A549 (cell line): ENCODE results near the gene ANTKMT. TPM values are rescaled to one million over a fixed set of nuclear protein-coding genes. Genes with fewer than 3 reads are reported as not detected.

Experiments
- ATAC-seq, 2 experiments: fragments of 200-7000 bp in 1 of 2; fragments of >200 bp in 1 of 2; cut with Nextera tagmentation in 1 of 2; cut with Tn5 transposase in 1 of 2; 3 replicates each; pipeline versions ENCODE4 v1.8.0 to v1.9.1; 2018 to 2020; ENCODE audit warnings: mild to moderate bottlenecking in 1 of 2, moderate library complexity in 1 of 2
- CTCF ChIA-PET: fragments of 300-600 bp; sonication (Branson Sonifier 250); formaldehyde crosslinking; extraction: SDS; loops from one replicate; lab custom pipeline; 2021; ENCODE audit warnings: antibody characterized with exemption, inconsistent platforms; lab: Yijun Ruan, JAX
- POLR2A ChIA-PET: fragments of 350-600 bp; formaldehyde crosslinking; extraction: SDS; loops from one replicate; lab custom pipeline; 2021; ENCODE audit warnings: antibody characterized with exemption, inconsistent platforms; lab: Yijun Ruan, JAX
- DNase-seq, 2 experiments: peaks; one replicate each; pipeline versions ENCODE4 v3.0.0 to v3.0.0-alpha.2; 2011 to 2016; ENCODE audit warnings: low read depth in 1 of 2, low spot score in 1 of 2
- FAIRE-seq: peaks from 2 replicates; lab custom pipeline; 2011; peaks lifted over from hg19 to GRCh38; lab: Jason Lieb, UNC
- H3K27ac ChIP-seq, 2 experiments: fragments of >200 bp; sonication (Bioruptor Twin); formaldehyde crosslinking; 3 replicates each; pipeline ENCODE4 v1.5.1; 2016 to 2017
- H3K4me1 ChIP-seq: fragments of >200 bp; sonication (Bioruptor Twin); formaldehyde crosslinking; 3 replicates; pipeline ENCODE4 v1.6.1; 2016
- H3K4me2 ChIP-seq: fragments of >200 bp; sonication (Bioruptor Twin); formaldehyde crosslinking; 3 replicates; pipeline ENCODE4 v1.6.1; 2016
- H3K4me3 ChIP-seq: fragments of >200 bp; sonication (Bioruptor Twin); formaldehyde crosslinking; 3 replicates; pipeline ENCODE4 v1.5.1; 2016
- H3K9me3 ChIP-seq: fragments of >200 bp; sonication (Bioruptor Twin); formaldehyde crosslinking; 3 replicates; pipeline ENCODE4 v1.6.1; 2016
- ATOH8 ChIP-seq: fragments of 250-450 bp; sonication (Bioruptor Pico); IDR thresholded peaks from 2 replicates; pipeline ENCODE4 v1.5.0; 2020; ENCODE audit warnings: low read depth, mild to moderate bottlenecking, moderate library complexity
- BHLHE40 ChIP-seq: IDR thresholded peaks from 2 replicates; pipeline ENCODE4 v1.6.1; 2012; ENCODE audit warnings: low read depth, low read length, inconsistent platforms
- CBX2 ChIP-seq: fragments of 200-600 bp; sonication (generic); IDR thresholded peaks from 2 replicates; pipeline ENCODE4 v1.6.1; 2016; ENCODE audit warnings: low read depth, mild to moderate bottlenecking, borderline replicate concordance
- CBX8 ChIP-seq: fragments of 200-600 bp; sonication (generic); IDR thresholded peaks from 2 replicates; pipeline ENCODE4 v1.6.1; 2016
- CEBPB ChIP-seq, 2 experiments: fragments of >200 bp in 1 of 2; sonication (Bioruptor Twin) in 1 of 2; formaldehyde crosslinking in 1 of 2; IDR thresholded peaks; 2 replicates each; pipeline ENCODE4 v1.6.1; 2012 to 2016
- CHD2 ChIP-seq: fragments of 150-350 bp; IDR thresholded peaks from 2 replicates; pipeline ENCODE4 v1.6.1; 2014; ENCODE audit warnings: low read length; ENCODE audit not compliant: partially characterized antibody
- ESRRA ChIP-seq: fragments of 150-350 bp; IDR thresholded peaks from 2 replicates; pipeline ENCODE4 v1.6.1; 2014; ENCODE audit warnings: mild to moderate bottlenecking, low read length, borderline replicate concordance
- FOSB ChIP-seq: fragments of 250-450 bp; sonication (Bioruptor Pico); IDR thresholded peaks from 2 replicates; pipeline ENCODE4 v1.5.0; 2020; ENCODE audit warnings: mild to moderate bottlenecking, moderate library complexity
- FOSL2 ChIP-seq, 2 experiments: fragments of 450-650 bp in 1 of 2; fragments of >200 bp in 1 of 2; sonication (Bioruptor Twin) in 1 of 2; formaldehyde crosslinking; IDR thresholded peaks; 2 replicates each; pipeline versions ENCODE4 v1.5.0 to v1.6.1; 2016 to 2020; ENCODE audit warnings: mild to moderate bottlenecking in 1 of 2, moderate library complexity in 1 of 2
- FOXS1 ChIP-seq: fragments of 250-450 bp; sonication (Bioruptor Pico); IDR thresholded peaks from 2 replicates; pipeline ENCODE4 v1.5.0; 2020; ENCODE audit warnings: mild to moderate bottlenecking, moderate library complexity
- GATA3 ChIP-seq: IDR thresholded peaks from 2 replicates; pipeline ENCODE4 v1.6.1; 2012; ENCODE audit warnings: borderline replicate concordance
- HOXA7 ChIP-seq: fragments of 250-450 bp; sonication (Bioruptor Pico); IDR thresholded peaks from 2 replicates; pipeline ENCODE4 v1.5.0; 2020; ENCODE audit warnings: mild to moderate bottlenecking, moderate library complexity
- HOXB5 ChIP-seq: fragments of 250-450 bp; sonication (Bioruptor Pico); IDR thresholded peaks from 2 replicates; pipeline ENCODE4 v1.5.0; 2020; ENCODE audit warnings: mild to moderate bottlenecking, moderate library complexity
- RCOR1 ChIP-seq: fragments of 150-350 bp; IDR thresholded peaks from 2 replicates; pipeline ENCODE4 v1.6.1; 2014; ENCODE audit warnings: antibody characterized with exemption, low read length, low read depth
- RFX5 ChIP-seq: fragments of 450-650 bp; IDR thresholded peaks from 2 replicates; pipeline ENCODE4 v1.7.1; 2014; ENCODE audit warnings: antibody characterized with exemption, mild to moderate bottlenecking, moderate library complexity
- SREBF2 ChIP-seq: fragments of 450-650 bp; IDR thresholded peaks from 2 replicates; pipeline ENCODE4 v1.6.1; 2014; ENCODE audit warnings: mild to moderate bottlenecking, moderate library complexity
- TFCP2L1 ChIP-seq: fragments of 250-450 bp; sonication (Bioruptor Pico); IDR thresholded peaks from 2 replicates; pipeline ENCODE4 v1.5.0; 2021; ENCODE audit warnings: mild to moderate bottlenecking
- ZFP36 ChIP-seq: fragments of 450-650 bp; IDR thresholded peaks from 2 replicates; pipeline ENCODE4 v1.6.1; 2014; ENCODE audit warnings: borderline replicate concordance; ENCODE audit not compliant: partially characterized antibody
- ZSCAN20 ChIP-seq: fragments of 250-450 bp; sonication (Bioruptor Pico); IDR thresholded peaks from 2 replicates; pipeline ENCODE4 v1.8.0; 2022; ENCODE audit warnings: mild to moderate bottlenecking, moderate library complexity
- WGBS: methylation state at CpG from one replicate; pipeline ENCODE4 v1.1.6; 2017; ENCODE audit errors: missing lambda C conversion rate; 5-methylcytosine and 5-hydroxymethylcytosine counted together
- polyA plus RNA-seq, 4 experiments: library from polyadenylated mRNA; depleted of rRNA in 3 of 4; stranded (reverse); fragments of >200 nt; fragmentation: RNase III in 1 of 4; extraction: RNeasy Plus Mini Kit Qiagen cat#74134 plus additional on column Dnase treatment in 1 of 4; gene quantifications; 2 replicates in 3 of 4; 3 replicates in 1 of 4; pipeline ENCODE4 v1.2.3, GENCODE V29; 2011 to 2017
- TF ChIP-seq, protein P1 (sequence below): fragments of >200 bp; sonication (Bioruptor Twin); formaldehyde crosslinking; IDR thresholded peaks from 3 replicates; pipeline ENCODE4 v1.6.1; 2016
- TF ChIP-seq, protein P2 (sequence below): IDR thresholded peaks from 2 replicates; pipeline ENCODE4 v1.6.1; 2012
- TF ChIP-seq, protein P3 (sequence below): fragments of 200-600 bp; sonication (generic); IDR thresholded peaks from 2 replicates; pipeline ENCODE4 v1.6.1; 2016; ENCODE audit warnings: antibody characterized with exemption, mild to moderate bottlenecking, moderate library complexity

ANTKMT gene
- polyA plus RNA-seq, 2 of the 4 experiments (the other 2 are of a cell fraction) = 11.9 to 55.8 TPM

DNA sequence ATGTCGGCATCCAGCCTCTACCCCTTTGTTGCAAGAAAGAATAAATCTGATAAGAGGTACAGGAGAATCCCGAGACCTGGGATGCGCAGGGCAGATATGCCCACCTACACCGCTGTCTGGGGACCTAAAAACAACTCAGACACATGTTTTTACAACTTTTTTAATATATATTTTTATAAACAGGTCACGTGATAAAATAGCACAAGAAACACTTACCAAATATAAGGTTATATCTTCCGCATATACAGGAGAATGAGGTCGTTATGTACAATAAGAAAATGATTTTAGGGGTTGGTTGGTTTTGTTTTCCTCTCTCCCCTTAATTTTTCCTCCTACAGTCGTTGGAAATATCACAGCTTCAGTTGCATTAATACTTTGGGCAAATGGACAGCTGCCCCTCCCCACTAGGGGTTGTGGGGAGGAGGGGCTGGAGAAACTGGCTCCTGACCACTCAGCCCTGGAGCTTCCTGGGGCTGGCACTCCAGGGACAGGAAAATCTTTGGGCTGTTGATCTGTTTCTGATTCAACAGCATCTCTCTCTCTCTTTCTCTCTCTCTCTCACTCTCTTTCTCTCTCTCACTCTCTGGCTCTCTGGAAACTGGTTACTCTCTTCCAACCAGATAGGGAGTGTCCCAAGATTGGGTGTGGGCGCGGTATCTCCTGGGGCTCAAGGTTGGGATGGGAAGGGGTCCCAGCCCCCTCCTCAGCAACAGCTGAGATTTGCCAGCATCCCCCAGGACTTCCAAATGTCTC lies 28.4 kb upstream of the ANTKMT start:
- TF ChIP-seq, protein P1, sequence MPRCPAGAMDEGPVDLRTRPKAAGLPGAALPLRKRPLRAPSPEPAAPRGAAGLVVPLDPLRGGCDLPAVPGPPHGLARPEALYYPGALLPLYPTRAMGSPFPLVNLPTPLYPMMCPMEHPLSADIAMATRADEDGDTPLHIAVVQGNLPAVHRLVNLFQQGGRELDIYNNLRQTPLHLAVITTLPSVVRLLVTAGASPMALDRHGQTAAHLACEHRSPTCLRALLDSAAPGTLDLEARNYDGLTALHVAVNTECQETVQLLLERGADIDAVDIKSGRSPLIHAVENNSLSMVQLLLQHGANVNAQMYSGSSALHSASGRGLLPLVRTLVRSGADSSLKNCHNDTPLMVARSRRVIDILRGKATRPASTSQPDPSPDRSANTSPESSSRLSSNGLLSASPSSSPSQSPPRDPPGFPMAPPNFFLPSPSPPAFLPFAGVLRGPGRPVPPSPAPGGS = no peak
- TF ChIP-seq, protein P2, sequence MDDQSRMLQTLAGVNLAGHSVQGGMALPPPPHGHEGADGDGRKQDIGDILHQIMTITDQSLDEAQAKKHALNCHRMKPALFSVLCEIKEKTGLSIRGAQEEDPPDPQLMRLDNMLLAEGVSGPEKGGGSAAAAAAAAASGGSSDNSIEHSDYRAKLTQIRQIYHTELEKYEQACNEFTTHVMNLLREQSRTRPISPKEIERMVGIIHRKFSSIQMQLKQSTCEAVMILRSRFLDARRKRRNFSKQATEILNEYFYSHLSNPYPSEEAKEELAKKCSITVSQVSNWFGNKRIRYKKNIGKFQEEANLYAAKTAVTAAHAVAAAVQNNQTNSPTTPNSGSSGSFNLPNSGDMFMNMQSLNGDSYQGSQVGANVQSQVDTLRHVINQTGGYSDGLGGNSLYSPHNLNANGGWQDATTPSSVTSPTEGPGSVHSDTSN = no peak
- TF ChIP-seq CBX2 = no peak
- TF ChIP-seq CBX8 = no peak
- TF ChIP-seq, protein P3, sequence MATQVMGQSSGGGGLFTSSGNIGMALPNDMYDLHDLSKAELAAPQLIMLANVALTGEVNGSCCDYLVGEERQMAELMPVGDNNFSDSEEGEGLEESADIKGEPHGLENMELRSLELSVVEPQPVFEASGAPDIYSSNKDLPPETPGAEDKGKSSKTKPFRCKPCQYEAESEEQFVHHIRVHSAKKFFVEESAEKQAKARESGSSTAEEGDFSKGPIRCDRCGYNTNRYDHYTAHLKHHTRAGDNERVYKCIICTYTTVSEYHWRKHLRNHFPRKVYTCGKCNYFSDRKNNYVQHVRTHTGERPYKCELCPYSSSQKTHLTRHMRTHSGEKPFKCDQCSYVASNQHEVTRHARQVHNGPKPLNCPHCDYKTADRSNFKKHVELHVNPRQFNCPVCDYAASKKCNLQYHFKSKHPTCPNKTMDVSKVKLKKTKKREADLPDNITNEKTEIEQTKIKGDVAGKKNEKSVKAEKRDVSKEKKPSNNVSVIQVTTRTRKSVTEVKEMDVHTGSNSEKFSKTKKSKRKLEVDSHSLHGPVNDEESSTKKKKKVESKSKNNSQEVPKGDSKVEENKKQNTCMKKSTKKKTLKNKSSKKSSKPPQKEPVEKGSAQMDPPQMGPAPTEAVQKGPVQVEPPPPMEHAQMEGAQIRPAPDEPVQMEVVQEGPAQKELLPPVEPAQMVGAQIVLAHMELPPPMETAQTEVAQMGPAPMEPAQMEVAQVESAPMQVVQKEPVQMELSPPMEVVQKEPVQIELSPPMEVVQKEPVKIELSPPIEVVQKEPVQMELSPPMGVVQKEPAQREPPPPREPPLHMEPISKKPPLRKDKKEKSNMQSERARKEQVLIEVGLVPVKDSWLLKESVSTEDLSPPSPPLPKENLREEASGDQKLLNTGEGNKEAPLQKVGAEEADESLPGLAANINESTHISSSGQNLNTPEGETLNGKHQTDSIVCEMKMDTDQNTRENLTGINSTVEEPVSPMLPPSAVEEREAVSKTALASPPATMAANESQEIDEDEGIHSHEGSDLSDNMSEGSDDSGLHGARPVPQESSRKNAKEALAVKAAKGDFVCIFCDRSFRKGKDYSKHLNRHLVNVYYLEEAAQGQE = no peak
- TF ChIP-seq BHLHE40 = no peak
- no peak for TF ChIP-seq GATA3
- no peak for TF ChIP-seq ATOH8
- TF ChIP-seq FOSB (CRISPR knock-in tag) = no peak
- no peak for TF ChIP-seq ZSCAN20 (CRISPR knock-in tag)
- no peak for FAIRE-seq
- Histone ChIP-seq H3K4me2 (no peak overlapping the region), H3K4me3 (no peak overlapping the region), H3K27ac (no peak overlapping the region), H3K4me1 (peaks cover 25% of the 10 kb centered on the region; the same call in 2 of the 3 replicates), H3K9me3 (no peaks in the 10 kb centered on the region)
- 56% methylated on average over 10 of the region's 10 CpGs for WGBS
- no peak for DNase-seq
- POLR2A ChIA-PET = no interaction called here
- CTCF ChIA-PET = interaction anchor here (2.2 to 2.3 kb wide), 2 partner anchors 19 to 23 kb away, joined by 5 to 13 read pairs; no protein-coding TSS in a partner anchor
- no peak for ATAC-seq

- H3K4me2 ChIP-seq = no peak overlapping the region
- H3K9me3 ChIP-seq = no peaks in the 10 kb centered on the region
- H3K4me1 ChIP-seq = peaks cover 25% of the 10 kb centered on the region; the same call in 2 of the 3 replicates
- 89% methylated on average over 12 of the region's 22 CpGs for WGBS
- no peak for ATAC-seq
- POLR2A ChIA-PET = no interaction called here
- CTCF ChIA-PET = interaction anchor here (2.2 to 2.3 kb wide), 2 partner anchors 18 to 22 kb away, joined by 5 to 13 read pairs; no protein-coding TSS in a partner anchor
- H3K27ac ChIP-seq = no peak overlapping the region
- TF ChIP-seq SREBF2 (no peak), ZFP36 (no peak), RFX5 (no peak), ZSCAN20 (CRISPR knock-in tag) (no peak), RCOR1 (no peak), HOXA7 (CRISPR knock-in tag) (no peak), FOXS1 (CRISPR knock-in tag) (no peak), TFCP2L1 (CRISPR knock-in tag) (no peak), FOSL2 (IDR thresholded peaks at IDR 0.05) (no peak), FOSL2 (CRISPR knock-in tag; IDR thresholded peaks at IDR 0.05) (no peak), CHD2 (no peak), HOXB5 (CRISPR knock-in tag) (no peak), FOSB (CRISPR knock-in tag) (no peak), ESRRA (no peak), BHLHE40 (no peak), CEBPB (IDR thresholded peaks at IDR 0.05) (no peak)
- TF ChIP-seq, protein P1 = no peak
- TF ChIP-seq, protein P2 = no peak
- FAIRE-seq = no peak
- H3K4me3 ChIP-seq = no peak overlapping the region
- no peak for DNase-seq
Observed at GRCh38 chr16:693364-693763, 27.6 kb upstream of the ANTKMT start.
